Measurements from ENCODE around the gene ZNF600. TPM values are rescaled to one million over a fixed set of nuclear protein-coding genes. Genes with fewer than 3 reads are reported as not detected.

Gene ZNF600
- total and polyA plus RNA-seq, 9 of the 15 experiments (the other 6 are each of a cell fraction or from before 2014, with no cell fraction given): 5.7 to 21.5 (median 17.6) TPM

DNA sequence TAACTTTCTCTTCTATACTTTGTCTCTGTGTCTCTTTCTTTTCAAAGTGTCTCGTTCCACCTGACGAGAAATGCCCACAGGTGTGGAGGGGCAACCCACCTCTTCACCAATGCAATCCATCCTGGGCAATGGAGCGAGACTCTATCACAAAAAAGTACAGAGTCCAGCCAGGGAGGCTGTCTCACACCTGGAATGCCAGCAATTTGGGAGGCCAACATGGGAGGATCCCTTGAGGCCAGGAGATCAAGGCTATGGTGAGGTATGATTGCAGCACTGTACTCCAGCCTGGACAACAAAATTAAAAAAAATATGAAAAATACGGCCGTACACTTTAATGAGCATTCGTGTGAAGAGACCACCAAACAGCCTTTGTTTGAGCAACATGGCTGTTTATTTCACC, 2.8 kb upstream of the ZNF600 start (continued):
- TF ChIP-seq, protein P1, sequence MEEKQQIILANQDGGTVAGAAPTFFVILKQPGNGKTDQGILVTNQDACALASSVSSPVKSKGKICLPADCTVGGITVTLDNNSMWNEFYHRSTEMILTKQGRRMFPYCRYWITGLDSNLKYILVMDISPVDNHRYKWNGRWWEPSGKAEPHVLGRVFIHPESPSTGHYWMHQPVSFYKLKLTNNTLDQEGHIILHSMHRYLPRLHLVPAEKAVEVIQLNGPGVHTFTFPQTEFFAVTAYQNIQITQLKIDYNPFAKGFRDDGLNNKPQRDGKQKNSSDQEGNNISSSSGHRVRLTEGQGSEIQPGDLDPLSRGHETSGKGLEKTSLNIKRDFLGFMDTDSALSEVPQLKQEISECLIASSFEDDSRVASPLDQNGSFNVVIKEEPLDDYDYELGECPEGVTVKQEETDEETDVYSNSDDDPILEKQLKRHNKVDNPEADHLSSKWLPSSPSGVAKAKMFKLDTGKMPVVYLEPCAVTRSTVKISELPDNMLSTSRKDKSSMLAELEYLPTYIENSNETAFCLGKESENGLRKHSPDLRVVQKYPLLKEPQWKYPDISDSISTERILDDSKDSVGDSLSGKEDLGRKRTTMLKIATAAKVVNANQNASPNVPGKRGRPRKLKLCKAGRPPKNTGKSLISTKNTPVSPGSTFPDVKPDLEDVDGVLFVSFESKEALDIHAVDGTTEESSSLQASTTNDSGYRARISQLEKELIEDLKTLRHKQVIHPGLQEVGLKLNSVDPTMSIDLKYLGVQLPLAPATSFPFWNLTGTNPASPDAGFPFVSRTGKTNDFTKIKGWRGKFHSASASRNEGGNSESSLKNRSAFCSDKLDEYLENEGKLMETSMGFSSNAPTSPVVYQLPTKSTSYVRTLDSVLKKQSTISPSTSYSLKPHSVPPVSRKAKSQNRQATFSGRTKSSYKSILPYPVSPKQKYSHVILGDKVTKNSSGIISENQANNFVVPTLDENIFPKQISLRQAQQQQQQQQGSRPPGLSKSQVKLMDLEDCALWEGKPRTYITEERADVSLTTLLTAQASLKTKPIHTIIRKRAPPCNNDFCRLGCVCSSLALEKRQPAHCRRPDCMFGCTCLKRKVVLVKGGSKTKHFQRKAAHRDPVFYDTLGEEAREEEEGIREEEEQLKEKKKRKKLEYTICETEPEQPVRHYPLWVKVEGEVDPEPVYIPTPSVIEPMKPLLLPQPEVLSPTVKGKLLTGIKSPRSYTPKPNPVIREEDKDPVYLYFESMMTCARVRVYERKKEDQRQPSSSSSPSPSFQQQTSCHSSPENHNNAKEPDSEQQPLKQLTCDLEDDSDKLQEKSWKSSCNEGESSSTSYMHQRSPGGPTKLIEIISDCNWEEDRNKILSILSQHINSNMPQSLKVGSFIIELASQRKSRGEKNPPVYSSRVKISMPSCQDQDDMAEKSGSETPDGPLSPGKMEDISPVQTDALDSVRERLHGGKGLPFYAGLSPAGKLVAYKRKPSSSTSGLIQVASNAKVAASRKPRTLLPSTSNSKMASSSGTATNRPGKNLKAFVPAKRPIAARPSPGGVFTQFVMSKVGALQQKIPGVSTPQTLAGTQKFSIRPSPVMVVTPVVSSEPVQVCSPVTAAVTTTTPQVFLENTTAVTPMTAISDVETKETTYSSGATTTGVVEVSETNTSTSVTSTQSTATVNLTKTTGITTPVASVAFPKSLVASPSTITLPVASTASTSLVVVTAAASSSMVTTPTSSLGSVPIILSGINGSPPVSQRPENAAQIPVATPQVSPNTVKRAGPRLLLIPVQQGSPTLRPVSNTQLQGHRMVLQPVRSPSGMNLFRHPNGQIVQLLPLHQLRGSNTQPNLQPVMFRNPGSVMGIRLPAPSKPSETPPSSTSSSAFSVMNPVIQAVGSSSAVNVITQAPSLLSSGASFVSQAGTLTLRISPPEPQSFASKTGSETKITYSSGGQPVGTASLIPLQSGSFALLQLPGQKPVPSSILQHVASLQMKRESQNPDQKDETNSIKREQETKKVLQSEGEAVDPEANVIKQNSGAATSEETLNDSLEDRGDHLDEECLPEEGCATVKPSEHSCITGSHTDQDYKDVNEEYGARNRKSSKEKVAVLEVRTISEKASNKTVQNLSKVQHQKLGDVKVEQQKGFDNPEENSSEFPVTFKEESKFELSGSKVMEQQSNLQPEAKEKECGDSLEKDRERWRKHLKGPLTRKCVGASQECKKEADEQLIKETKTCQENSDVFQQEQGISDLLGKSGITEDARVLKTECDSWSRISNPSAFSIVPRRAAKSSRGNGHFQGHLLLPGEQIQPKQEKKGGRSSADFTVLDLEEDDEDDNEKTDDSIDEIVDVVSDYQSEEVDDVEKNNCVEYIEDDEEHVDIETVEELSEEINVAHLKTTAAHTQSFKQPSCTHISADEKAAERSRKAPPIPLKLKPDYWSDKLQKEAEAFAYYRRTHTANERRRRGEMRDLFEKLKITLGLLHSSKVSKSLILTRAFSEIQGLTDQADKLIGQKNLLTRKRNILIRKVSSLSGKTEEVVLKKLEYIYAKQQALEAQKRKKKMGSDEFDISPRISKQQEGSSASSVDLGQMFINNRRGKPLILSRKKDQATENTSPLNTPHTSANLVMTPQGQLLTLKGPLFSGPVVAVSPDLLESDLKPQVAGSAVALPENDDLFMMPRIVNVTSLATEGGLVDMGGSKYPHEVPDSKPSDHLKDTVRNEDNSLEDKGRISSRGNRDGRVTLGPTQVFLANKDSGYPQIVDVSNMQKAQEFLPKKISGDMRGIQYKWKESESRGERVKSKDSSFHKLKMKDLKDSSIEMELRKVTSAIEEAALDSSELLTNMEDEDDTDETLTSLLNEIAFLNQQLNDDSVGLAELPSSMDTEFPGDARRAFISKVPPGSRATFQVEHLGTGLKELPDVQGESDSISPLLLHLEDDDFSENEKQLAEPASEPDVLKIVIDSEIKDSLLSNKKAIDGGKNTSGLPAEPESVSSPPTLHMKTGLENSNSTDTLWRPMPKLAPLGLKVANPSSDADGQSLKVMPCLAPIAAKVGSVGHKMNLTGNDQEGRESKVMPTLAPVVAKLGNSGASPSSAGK (IDR thresholded peaks at IDR 0.05): no peak
- TF ChIP-seq PTRF (tag; IDR thresholded peaks at IDR 0.05): no peak
- TF ChIP-seq AFF1 (IDR thresholded peaks at IDR 0.05; ENCODE audit: low read depth in 1 of 2, partially characterized antibody in 2 of 2): no peak
- TF ChIP-seq, protein P2, sequence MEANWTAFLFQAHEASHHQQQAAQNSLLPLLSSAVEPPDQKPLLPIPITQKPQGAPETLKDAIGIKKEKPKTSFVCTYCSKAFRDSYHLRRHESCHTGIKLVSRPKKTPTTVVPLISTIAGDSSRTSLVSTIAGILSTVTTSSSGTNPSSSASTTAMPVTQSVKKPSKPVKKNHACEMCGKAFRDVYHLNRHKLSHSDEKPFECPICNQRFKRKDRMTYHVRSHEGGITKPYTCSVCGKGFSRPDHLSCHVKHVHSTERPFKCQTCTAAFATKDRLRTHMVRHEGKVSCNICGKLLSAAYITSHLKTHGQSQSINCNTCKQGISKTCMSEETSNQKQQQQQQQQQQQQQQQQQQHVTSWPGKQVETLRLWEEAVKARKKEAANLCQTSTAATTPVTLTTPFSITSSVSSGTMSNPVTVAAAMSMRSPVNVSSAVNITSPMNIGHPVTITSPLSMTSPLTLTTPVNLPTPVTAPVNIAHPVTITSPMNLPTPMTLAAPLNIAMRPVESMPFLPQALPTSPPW (CRISPR knock-in tag; IDR thresholded peaks at IDR 0.05): no peak
- no peak for TF ChIP-seq ILK (tag; IDR thresholded peaks at IDR 0.05; ENCODE audit: borderline replicate concordance, low read depth)
- no peak for TF ChIP-seq E2F8 (IDR thresholded peaks at IDR 0.05; ENCODE audit: low read depth, partially characterized antibody)
- TF ChIP-seq FOXP1 (CRISPR knock-in tag; IDR thresholded peaks at IDR 0.05): no peak
